Fibroblast of lung (primary cell): Measurements from ENCODE around the gene SLC39A8.

Experiments
- CTCF ChIP-seq, 2 donors: IDR thresholded peaks in 1 of 2; conservative IDR thresholded peaks in 1 of 2; 1 replicate in 1 of 2; 2 replicates in 1 of 2; pipeline ENCODE4 v1.5.1; 2011 to 2012; ENCODE audit warnings: low read length in 2 of 2, control low read depth in 1 of 2, inconsistent platforms in 1 of 2, low read depth in 1 of 2, mild to moderate bottlenecking in 1 of 2
- EZH2 ChIP-seq: IDR thresholded peaks from 2 replicates; pipeline ENCODE4 v1.5.1; 2012; ENCODE audit warnings: low read length, control low read depth, mild to moderate bottlenecking; ENCODE audit errors: missing control alignments

- TF ChIP-seq CTCF (conservative IDR thresholded peaks at IDR 0.05 in 1 of 2, IDR thresholded peaks at IDR 0.05 in 1 of 2; ENCODE audit: low read depth in 1 of 2, low read length in 2 of 2) (no peak), EZH2 (no peak)
Observed at GRCh38 chr4:102230194-102230593, 115.1 kb downstream of the SLC39A8 start.
